K562 (cell line): Measurements from ENCODE around the gene ARFGEF3. TPM values are rescaled to one million over a fixed set of nuclear protein-coding genes. Genes with fewer than 3 reads are reported as not detected.

Experiments used
- CREM ChIP-seq: IDR thresholded peaks from 2 replicates; pipeline ENCODE4 v1.6.1; 2014; ENCODE audit warnings: antibody characterized with exemption, low read depth
- FOS ChIP-seq: IDR thresholded peaks from 3 replicates; pipeline ENCODE4 v1.6.1; 2011; ENCODE audit not compliant: insufficient read length; ENCODE audit errors: extremely low read depth
- HLTF ChIP-seq: fragments of 450-650 bp; IDR thresholded peaks from 2 replicates; pipeline ENCODE4 v1.6.1; 2016
- JUND ChIP-seq, 2 experiments: IDR thresholded peaks; 2 replicates in 1 of 2; 3 replicates in 1 of 2; pipeline ENCODE4 v1.6.1; 2011; ENCODE audit warnings: borderline replicate concordance in 2 of 2, low read depth in 2 of 2, low read length in 2 of 2, improper control_type of control experiment in 1 of 2, missing biosample characterization in 1 of 2, missing genetic modification characterization in 1 of 2, missing genetic modification reagents in 1 of 2
- RAD51 ChIP-seq: fragments of 450-650 bp; IDR thresholded peaks from 2 replicates; pipeline ENCODE4 v1.7.1; 2016; ENCODE audit warnings: low read depth, mild to moderate bottlenecking, borderline replicate concordance
- SRF ChIP-seq, 2 experiments: fragments of 250-450, 450-650 bp in 1 of 2; sonication (Bioruptor Pico) in 1 of 2; sonication (generic) in 1 of 2; formaldehyde crosslinking; IDR thresholded peaks; 2 replicates each; pipeline versions ENCODE4 v1.5.0 to v1.5.1; 2020 to 2022; ENCODE audit warnings: mild to moderate bottlenecking in 1 of 2, missing genetic modification reagents in 1 of 2
- ZNF140 ChIP-seq: fragments of 250-450 bp; sonication (Bioruptor Pico); IDR thresholded peaks from 2 replicates; pipeline ENCODE4 v1.8.0; 2021; ENCODE audit warnings: moderate library complexity, mild to moderate bottlenecking, inconsistent platforms
- ZNF165 ChIP-seq: fragments of 250-450 bp; sonication (Bioruptor Pico); IDR thresholded peaks from 2 replicates; pipeline ENCODE4 v1.4.0; 2020; ENCODE audit warnings: borderline replicate concordance
- ZNF589 ChIP-seq: fragments of 200-800 bp; sonication (Bioruptor generic); IDR thresholded peaks from 2 replicates; pipeline ENCODE4 v1.6.1; 2016; ENCODE audit warnings: low read depth, missing genetic modification characterization, missing compliant biosample characterization
- polyA plus RNA-seq, 8 experiments: library from polyadenylated mRNA; depleted of rRNA in 4 of 8; stranded (reverse) in 5 of 8; unstranded in 3 of 8; fragments of >200 nt; fragmentation: Nextera tagmentation in 2 of 8; fragmentation: Illumina TruSeq in 1 of 8; extraction: Ambion mirVana in 2 of 8; extraction: Trizol in 1 of 8; gene quantifications; 2 replicates each; pipeline versions ENCODE4 v1.2.1 to v1.2.3, GENCODE V29; 2011 to 2014; ENCODE audit warnings: inconsistent platforms in 1 of 8, missing spikeins in 1 of 8
- total RNA-seq, 7 experiments: library from RNA; depleted of rRNA in 6 of 7; stranded (reverse); fragments of >200 nt in 6 of 7; fragmentation: Illumina TruSeq in 2 of 7; extraction: Trizol in 2 of 7; gene quantifications; 2 replicates each; pipeline versions ENCODE4 v1.2.1 to v1.2.3, GENCODE V29; 2011 to 2021; ENCODE audit warnings: low replicate concordance in 1 of 7
- TF ChIP-seq, protein P1 (sequence below), 2 experiments: fragments of 450-650 bp in 1 of 2; sonication (generic) in 1 of 2; formaldehyde crosslinking in 1 of 2; IDR thresholded peaks in 1 of 2; conservative IDR thresholded peaks in 1 of 2; 2 replicates each; pipeline versions ENCODE4 v1.6.1 to v1.8.1; 2016 to 2023; ENCODE audit warnings: mild to moderate bottlenecking in 2 of 2, moderate library complexity in 2 of 2, inconsistent platforms in 1 of 2, missing genetic modification reagents in 1 of 2
- TF ChIP-seq, protein P2 (sequence below): fragments of 250-450 bp; sonication (Bioruptor Pico); IDR thresholded peaks from 2 replicates; pipeline ENCODE4 v1.4.0; 2020
- TF ChIP-seq, protein P3 (sequence below), 2 experiments: fragments of 200-800 bp in 1 of 2; sonication (Bioruptor generic) in 1 of 2; sonication (generic) in 1 of 2; formaldehyde crosslinking in 1 of 2; IDR thresholded peaks in 1 of 2; conservative IDR thresholded peaks in 1 of 2; 2 replicates each; pipeline versions ENCODE4 v1.5.0 to v1.6.1; 2016 to 2020; ENCODE audit warnings: missing compliant biosample characterization in 1 of 2, missing genetic modification characterization in 1 of 2, missing genetic modification reagents in 1 of 2

The ARFGEF3 gene
- total and polyA plus RNA-seq, 9 of the 15 experiments (the other 6 are each of a cell fraction or from before 2014, with no cell fraction given) = under 0.01 to 0.02 TPM; not detected in 7

DNA sequence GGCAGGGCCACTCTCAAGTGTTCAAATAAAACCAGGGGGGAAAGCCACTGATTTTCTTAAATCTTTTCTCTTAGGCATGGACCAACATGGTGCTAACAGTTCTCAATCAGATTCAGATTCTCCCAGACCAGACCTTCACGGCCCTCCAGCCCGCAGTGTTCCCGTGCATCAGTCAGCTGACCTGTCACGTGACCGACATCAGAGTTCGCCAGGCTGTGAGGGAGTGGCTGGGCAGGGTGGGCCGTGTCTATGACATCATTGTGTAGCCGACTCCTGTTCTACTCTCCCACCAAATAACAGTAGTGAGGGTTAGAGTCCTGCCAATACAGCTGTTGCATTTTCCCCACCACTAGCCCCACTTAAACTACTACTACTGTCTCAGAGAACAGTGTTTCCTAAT is 174.5 kb downstream of the ARFGEF3 start (continued):
- TF ChIP-seq JUND (IDR thresholded peaks at IDR 0.05; ENCODE audit: borderline replicate concordance, low read depth, low read length) (peak; percentile 57; the same call in 1 of the 2 replicates), JUND (tag; IDR thresholded peaks at IDR 0.05; ENCODE audit: borderline replicate concordance, low read depth, low read length) (peak; percentile 27; the same call in 1 of the 3 replicates), CREM (peak; percentile 69), SRF (CRISPR knock-in tag; IDR thresholded peaks at IDR 0.05) (no peak), ZNF165 (CRISPR knock-in tag) (peak; percentile 28; the same call in 1 of the 2 replicates), ZNF589 (CRISPR knock-in tag) (0 out of 2 replicates have a peak, but pooled peaks have one; percentile 15), ZNF140 (CRISPR knock-in tag) (no peak), RAD51 (peak; percentile 99), HLTF (no peak), FOS (peak; percentile 68)
- TF ChIP-seq, protein P1, sequence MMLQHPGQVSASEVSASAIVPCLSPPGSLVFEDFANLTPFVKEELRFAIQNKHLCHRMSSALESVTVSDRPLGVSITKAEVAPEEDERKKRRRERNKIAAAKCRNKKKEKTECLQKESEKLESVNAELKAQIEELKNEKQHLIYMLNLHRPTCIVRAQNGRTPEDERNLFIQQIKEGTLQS (IDR thresholded peaks at IDR 0.05) = peak; percentile 75
- TF ChIP-seq, protein P1 (CRISPR knock-in tag; conservative IDR thresholded peaks at IDR 0.05) = no peak
- TF ChIP-seq, protein P2, sequence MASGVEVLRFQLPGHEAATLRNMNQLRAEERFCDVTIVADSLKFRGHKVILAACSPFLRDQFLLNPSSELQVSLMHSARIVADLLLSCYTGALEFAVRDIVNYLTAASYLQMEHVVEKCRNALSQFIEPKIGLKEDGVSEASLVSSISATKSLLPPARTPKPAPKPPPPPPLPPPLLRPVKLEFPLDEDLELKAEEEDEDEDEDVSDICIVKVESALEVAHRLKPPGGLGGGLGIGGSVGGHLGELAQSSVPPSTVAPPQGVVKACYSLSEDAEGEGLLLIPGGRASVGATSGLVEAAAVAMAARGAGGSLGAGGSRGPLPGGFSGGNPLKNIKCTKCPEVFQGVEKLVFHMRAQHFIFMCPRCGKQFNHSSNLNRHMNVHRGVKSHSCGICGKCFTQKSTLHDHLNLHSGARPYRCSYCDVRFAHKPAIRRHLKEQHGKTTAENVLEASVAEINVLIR = 0 out of 2 replicates have a peak, but pooled peaks have one; percentile 28
- TF ChIP-seq, protein P3, sequence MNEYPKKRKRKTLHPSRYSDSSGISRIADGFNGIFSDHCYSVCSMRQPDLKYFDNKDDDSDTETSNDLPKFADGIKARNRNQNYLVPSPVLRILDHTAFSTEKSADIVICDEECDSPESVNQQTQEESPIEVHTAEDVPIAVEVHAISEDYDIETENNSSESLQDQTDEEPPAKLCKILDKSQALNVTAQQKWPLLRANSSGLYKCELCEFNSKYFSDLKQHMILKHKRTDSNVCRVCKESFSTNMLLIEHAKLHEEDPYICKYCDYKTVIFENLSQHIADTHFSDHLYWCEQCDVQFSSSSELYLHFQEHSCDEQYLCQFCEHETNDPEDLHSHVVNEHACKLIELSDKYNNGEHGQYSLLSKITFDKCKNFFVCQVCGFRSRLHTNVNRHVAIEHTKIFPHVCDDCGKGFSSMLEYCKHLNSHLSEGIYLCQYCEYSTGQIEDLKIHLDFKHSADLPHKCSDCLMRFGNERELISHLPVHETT (CRISPR knock-in tag; conservative IDR thresholded peaks at IDR 0.05 in 1 of 2, IDR thresholded peaks at IDR 0.05 in 1 of 2) = no peak
